Measurements from ENCODE around the gene ACOX3. TPM values are rescaled to one million over a fixed set of nuclear protein-coding genes. Genes with fewer than 3 reads are reported as not detected.

Gene ACOX3
- total RNA-seq, 1 donor from 2014 or later: 12.2 TPM

- intact Hi-C loops (cut with micrococcal nuclease): no loop called here
Measured at GRCh38 chr4:8325291-8325973, 115.1 kb downstream of the ACOX3 start.

GRCh38 chr4:8324640-8325239, 115.8 kb downstream of the ACOX3 start:
- intact Hi-C loops (cut with micrococcal nuclease): no loop called here

- intact Hi-C loops (cut with micrococcal nuclease): no loop called here
Measured at GRCh38 chr4:8323947-8324555, 116.5 kb downstream of the ACOX3 start.

GRCh38 chr4:8322794-8323704, 117.5 kb downstream of the ACOX3 start:
- intact Hi-C loops (cut with micrococcal nuclease): no loop called here

- intact Hi-C loops (cut with micrococcal nuclease): no loop called here
Measured at GRCh38 chr4:8321771-8322170, 118.8 kb downstream of the ACOX3 start.

GRCh38 chr4:8321220-8321619, 119.3 kb downstream of the ACOX3 start:
- intact Hi-C loops (cut with micrococcal nuclease): no loop called here

GRCh38 chr4:8320386-8320750, 120.2 kb downstream of the ACOX3 start:
- intact Hi-C loops (cut with micrococcal nuclease): no loop called here

GRCh38 chr4:8319731-8320385, 120.7 kb downstream of the ACOX3 start:
- intact Hi-C loops (cut with micrococcal nuclease): no loop called here

GRCh38 chr4:8319061-8319460, 121.5 kb downstream of the ACOX3 start:
- intact Hi-C loops (cut with micrococcal nuclease): no loop called here

- intact Hi-C loops (cut with micrococcal nuclease): no loop called here
Measured at GRCh38 chr4:8318509-8318908, 122.0 kb downstream of the ACOX3 start.

- intact Hi-C loops (cut with micrococcal nuclease): no loop called here
Measured at GRCh38 chr4:8317474-8317873, 123.0 kb downstream of the ACOX3 start.

GRCh38 chr4:8316911-8317351, 123.6 kb downstream of the ACOX3 start:
- intact Hi-C loops (cut with micrococcal nuclease): no loop called here

Other genes with a start within 250 kb of the ACOX3 start
- gene SH3TC1, start 241.4 kb downstream of the ACOX3 start, total RNA-seq: 14.8 and 17.1 TPM in 2 replicates
- not detected in 2 replicates for gene HTRA3, start 171.0 kb downstream of the ACOX3 start, total RNA-seq
- gene TRMT44, start 54 bp upstream of the ACOX3 start, total RNA-seq: 22.7 and 22.8 TPM in 2 replicates
- gene GPR78, start 139.7 kb upstream of the ACOX3 start, total RNA-seq: not detected in 2 replicates
- 0.11 TPM in 1 of 2 replicates, not detected in the other for gene CPZ, start 152.0 kb upstream of the ACOX3 start, total RNA-seq

All from T-helper 2 cell treated with Interferon-gamma antibody and Interleukin-4, amounts not matched to agents 100 ng/mL and 5 ng/mL, for 36 hours (primary cell).